ENCODE data around the gene NAAA. TPM values are rescaled to one million over a fixed set of nuclear protein-coding genes. Genes with fewer than 3 reads are reported as not detected.

Gene NAAA
- total and polyA plus RNA-seq, 9 of the 15 experiments (the other 6 are each of a cell fraction or from before 2014, with no cell fraction given), result 1.3 to 7.9 (median 5.9) TPM

DNA sequence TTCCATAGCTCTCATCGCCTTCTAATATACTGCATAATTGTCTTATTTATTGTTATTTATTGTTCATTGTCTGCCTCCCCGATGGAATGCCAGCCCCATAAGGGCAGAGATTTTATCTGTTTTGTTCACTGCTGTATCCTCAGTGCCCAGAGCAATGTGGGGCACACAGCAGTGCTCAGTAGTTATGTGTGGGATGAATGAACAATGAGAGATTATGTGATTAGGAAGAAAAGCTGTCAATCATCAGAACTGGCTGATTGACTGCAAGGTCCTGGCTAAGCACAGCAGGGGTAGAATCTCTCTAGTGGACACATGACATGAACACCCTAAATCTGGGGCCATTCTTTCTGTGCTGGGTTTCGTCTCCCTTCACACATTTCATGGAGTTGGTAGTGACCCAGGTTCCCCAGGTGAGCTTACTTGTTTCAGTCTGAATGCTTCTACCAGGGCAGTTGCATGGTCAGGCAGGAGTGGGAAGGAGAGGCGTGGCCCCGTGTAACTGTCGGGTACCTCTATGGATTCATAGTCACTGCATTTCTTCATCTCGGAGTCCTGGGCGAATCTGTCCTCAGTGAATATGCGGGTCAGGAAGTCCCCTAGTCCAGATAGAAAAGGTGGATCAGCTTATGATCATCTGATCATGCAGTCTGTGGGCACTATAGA lies 51.1 kb downstream of the NAAA start:
- H3K79me2 ChIP-seq (ENCODE audit: control insufficient read depth, insufficient read depth, low read length), result no peaks in the 10 kb centered on the region
- H3K9me1 ChIP-seq (ENCODE audit: control insufficient read depth, insufficient read depth, low read length), result no peaks in the 10 kb centered on the region
- no peak overlapping the region for H3K9ac ChIP-seq (ENCODE audit: insufficient read depth in 1 of 2, low read depth in 2 of 2, low read length in 2 of 2)
- in situ Hi-C loops (cut with MboI), result no loop called here
- TF ChIP-seq, protein P1, sequence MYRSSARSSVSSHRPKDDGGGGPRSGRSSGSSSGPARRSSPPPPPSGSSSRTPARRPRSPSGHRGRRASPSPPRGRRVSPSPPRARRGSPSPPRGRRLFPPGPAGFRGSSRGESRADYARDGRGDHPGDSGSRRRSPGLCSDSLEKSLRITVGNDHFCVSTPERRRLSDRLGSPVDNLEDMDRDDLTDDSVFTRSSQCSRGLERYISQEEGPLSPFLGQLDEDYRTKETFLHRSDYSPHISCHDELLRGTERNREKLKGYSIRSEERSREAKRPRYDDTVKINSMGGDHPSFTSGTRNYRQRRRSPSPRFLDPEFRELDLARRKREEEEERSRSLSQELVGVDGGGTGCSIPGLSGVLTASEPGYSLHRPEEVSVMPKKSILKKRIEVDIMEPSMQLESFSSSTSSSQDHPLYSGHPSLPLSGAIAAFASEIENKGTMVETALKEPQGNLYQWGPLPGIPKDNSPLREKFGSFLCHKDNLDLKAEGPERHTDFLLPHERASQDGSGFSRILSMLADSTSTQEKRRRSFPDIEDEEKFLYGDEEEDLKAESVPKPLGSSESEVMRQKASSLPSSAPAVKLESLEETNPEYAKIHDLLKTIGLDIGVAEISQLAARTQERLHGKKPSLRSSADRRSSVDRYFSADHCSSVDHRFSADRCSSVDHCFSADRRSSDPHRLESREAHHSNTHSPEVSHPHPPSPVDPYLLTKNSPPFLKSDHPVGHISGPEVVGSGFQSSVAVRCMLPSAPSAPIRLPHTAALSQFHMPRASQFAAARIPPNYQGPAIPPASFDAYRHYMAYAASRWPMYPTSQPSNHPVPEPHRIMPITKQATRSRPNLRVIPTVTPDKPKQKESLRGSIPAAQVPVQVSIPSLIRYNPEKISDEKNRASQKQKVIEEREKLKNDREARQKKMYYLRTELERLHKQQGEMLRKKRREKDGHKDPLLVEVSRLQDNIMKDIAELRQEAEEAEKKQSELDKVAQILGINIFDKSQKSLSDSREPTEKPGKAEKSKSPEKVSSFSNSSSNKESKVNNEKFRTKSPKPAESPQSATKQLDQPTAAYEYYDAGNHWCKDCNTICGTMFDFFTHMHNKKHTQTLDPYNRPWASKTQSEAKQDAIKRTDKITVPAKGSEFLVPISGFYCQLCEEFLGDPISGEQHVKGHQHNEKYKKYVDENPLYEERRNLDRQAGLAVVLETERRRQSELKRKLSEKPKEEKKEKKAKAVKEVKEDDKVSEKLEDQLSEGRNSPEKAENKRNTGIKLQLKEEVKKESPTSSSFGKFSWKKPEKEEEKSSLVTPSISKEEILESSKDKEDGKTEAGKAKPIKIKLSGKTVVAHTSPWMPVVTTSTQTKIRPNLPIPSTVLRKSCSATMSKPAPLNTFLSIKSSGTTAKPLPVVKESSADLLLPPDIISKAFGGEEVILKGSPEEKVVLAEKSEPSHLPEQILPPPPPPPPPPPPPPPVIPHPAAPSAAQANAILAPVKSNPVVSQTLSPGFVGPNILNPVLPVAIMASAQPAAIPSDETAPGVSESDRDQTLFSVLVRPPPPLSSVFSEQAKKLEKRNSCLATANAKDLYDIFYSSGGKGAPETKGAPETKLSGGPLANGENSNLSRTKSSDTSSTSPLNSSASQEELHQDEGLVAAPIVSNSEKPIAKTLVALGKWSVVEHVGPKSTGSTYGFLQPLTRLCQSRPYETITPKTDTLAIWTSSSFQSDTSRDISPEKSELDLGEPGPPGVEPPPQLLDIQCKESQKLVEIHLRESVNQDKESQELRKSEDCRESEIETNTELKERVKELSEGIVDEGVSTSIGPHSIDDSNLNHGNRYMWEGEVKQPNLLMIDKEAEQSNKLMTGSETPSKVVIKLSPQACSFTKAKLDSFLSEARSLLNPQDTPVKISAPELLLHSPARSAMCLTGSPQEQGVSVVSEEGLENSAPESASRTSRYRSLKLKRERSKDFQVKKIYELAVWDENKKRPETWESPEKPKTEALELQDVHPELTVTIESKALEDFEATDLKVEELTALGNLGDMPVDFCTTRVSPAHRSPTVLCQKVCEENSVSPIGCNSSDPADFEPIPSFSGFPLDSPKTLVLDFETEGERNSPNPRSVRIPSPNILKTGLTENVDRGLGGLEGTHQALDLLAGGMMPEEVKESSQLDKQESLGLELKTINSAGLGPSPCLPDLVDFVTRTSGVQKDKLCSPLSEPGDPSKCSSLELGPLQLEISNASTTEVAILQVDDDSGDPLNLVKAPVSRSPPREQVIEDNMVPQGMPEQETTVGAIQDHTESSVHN (IDR thresholded peaks at IDR 0.05; ENCODE audit: borderline replicate concordance in 1 of 2, low read depth in 1 of 2), result no peak
- peak; percentile 19 for TF ChIP-seq MEIS2 (IDR thresholded peaks at IDR 0.05; ENCODE audit: partially characterized antibody)
- TF ChIP-seq CBX1 (IDR thresholded peaks at IDR 0.05; ENCODE audit: low read depth), result no peak
- no peak for TF ChIP-seq ARID2 (IDR thresholded peaks at IDR 0.05)
- TF ChIP-seq RFX5 (IDR thresholded peaks at IDR 0.05; ENCODE audit: low read depth, low read length), result no peak
- no peak for TF ChIP-seq NCOA1 (IDR thresholded peaks at IDR 0.05; ENCODE audit: low read depth)
- TF ChIP-seq ERF (CRISPR knock-in tag; IDR thresholded peaks at IDR 0.05), result no peak
- TF ChIP-seq HCFC1 (IDR thresholded peaks at IDR 0.05; ENCODE audit: low read depth, low read length), result no peak
- TF ChIP-seq, protein P2, sequence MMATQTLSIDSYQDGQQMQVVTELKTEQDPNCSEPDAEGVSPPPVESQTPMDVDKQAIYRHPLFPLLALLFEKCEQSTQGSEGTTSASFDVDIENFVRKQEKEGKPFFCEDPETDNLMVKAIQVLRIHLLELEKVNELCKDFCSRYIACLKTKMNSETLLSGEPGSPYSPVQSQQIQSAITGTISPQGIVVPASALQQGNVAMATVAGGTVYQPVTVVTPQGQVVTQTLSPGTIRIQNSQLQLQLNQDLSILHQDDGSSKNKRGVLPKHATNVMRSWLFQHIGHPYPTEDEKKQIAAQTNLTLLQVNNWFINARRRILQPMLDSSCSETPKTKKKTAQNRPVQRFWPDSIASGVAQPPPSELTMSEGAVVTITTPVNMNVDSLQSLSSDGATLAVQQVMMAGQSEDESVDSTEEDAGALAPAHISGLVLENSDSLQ (IDR thresholded peaks at IDR 0.05), result peak; percentile 76
- no peak for TF ChIP-seq NFE2 (IDR thresholded peaks at IDR 0.05; ENCODE audit: low read depth)
- intact Hi-C loops (cut with micrococcal nuclease), result no loop called here
- ATAC-seq (no peak), DNase-seq (ENCODE audit: extremely low read depth in 1 of 4, low spot score in 3 of 4) (no peak), FAIRE-seq (no peak)
- peaks cover 0 to 4% of the 10 kb centered on the region in 2 experiments; a peak in 2 of 5 replicates for H3K4me1 ChIP-seq (replicated peaks in 1 of 2; ENCODE audit: control insufficient read depth in 2 of 2, insufficient read depth in 2 of 2, low read length in 2 of 2)
- ChIA-PET CTCF (ENCODE audit: low intra/inter-chr PET ratio) (interaction anchor here (0.6 kb wide), 1 partner anchor 51 kb away, joined by 4 read pairs; the partner anchor contains the start of gene NAAA), POLR2A (interaction anchor here (0.6 to 1.0 kb wide), 3 partner anchors 15 to 175 kb away, joined by 3 to 5 read pairs (median 4); no protein-coding TSS in a partner anchor)
- no peaks in the 10 kb centered on the region for H3K36me3 ChIP-seq (ENCODE audit: control insufficient read depth, insufficient read depth, low read length)
- 4% methylated on average over 9 of the region's 9 CpGs for WGBS (ENCODE audit: insufficient coverage, low coverage, missing lambda C conversion rate)
- H3K27ac ChIP-seq (ENCODE audit: extremely low read depth, low read depth, low read length), result no peak overlapping the region
- H4K20me1 ChIP-seq (replicated peaks; ENCODE audit: control insufficient read depth, insufficient read depth, low read length), result no peaks in the 10 kb centered on the region
- H3K27me3 ChIP-seq (ENCODE audit: control insufficient read depth in 2 of 2, insufficient read depth in 2 of 2, low read length in 2 of 2), result peaks cover 32 to 45% of the 10 kb centered on the region in 2 experiments; a peak in 4 of 5 replicates
- no peak overlapping the region for H2AFZ ChIP-seq (ENCODE audit: low read depth, low read length)
- H3K9me3 ChIP-seq (replicated peaks; ENCODE audit: control insufficient read depth, insufficient read depth, low read depth, low read length), result no peaks in the 10 kb centered on the region
- no peak overlapping the region for H3K4me3 ChIP-seq
- H3K4me2 ChIP-seq (ENCODE audit: insufficient read depth, low read length), result no peak overlapping the region
- BruUV-seq (replicated peaks), result no TSS peak

All from K562 (cell line).